ENCODE measurements around the gene LRRC37A3.
"Not testable (repeated sequence)": the region's sequence is repeated elsewhere in the genome, so short reads cannot be mapped to it uniquely, and the experiment has no call there.

LRRC37A3 gene

GRCh38 chr17:64847504-64848466 lies 71.5 kb downstream of the LRRC37A3 start:
- not testable (repeated sequence) for H3K9me3 ChIP-seq (ENCODE audit: insufficient read depth, low read length); H3K4me3 ChIP-seq (ENCODE audit: insufficient read length, low read depth); H3K4me1 ChIP-seq (ENCODE audit: insufficient read depth, insufficient read length); H3K9ac ChIP-seq (ENCODE audit: insufficient read length, low read depth); H3K27me3 ChIP-seq (ENCODE audit: insufficient read depth, insufficient read length); H3K36me3 ChIP-seq (ENCODE audit: insufficient read depth, insufficient read length, low read length)
- DNase-seq (ENCODE audit: low read depth, low spot score): peak; percentile 33

DNA sequence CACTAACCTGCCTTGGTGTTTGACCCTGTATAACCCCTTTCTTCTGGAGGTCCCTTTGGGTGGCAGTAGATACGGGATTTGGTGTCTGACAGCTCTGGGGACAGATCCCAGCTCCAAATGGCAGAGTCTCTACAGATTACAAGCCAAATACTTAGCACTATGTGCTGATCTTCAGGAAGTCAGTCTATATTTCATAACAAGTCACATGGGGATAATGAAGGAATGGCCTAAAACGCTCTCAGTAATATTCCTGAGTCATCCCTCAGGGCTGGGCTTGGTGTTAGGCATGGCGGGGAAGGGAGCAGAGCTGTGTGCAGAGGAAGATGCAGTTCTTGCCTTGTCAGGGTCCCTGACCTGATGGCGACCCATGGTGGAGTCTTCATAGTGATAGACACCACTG lies 72.4 kb downstream of the LRRC37A3 start:
- H3K36me3 ChIP-seq (ENCODE audit: insufficient read depth, insufficient read length, low read length); H3K4me1 ChIP-seq (ENCODE audit: insufficient read depth, insufficient read length); H3K4me3 ChIP-seq (ENCODE audit: insufficient read length, low read depth); H3K9me3 ChIP-seq (ENCODE audit: insufficient read depth, low read length); DNase-seq (ENCODE audit: low read depth, low spot score); H3K9ac ChIP-seq (ENCODE audit: insufficient read length, low read depth); H3K27me3 ChIP-seq (ENCODE audit: insufficient read depth, insufficient read length): not testable (repeated sequence)

DNA sequence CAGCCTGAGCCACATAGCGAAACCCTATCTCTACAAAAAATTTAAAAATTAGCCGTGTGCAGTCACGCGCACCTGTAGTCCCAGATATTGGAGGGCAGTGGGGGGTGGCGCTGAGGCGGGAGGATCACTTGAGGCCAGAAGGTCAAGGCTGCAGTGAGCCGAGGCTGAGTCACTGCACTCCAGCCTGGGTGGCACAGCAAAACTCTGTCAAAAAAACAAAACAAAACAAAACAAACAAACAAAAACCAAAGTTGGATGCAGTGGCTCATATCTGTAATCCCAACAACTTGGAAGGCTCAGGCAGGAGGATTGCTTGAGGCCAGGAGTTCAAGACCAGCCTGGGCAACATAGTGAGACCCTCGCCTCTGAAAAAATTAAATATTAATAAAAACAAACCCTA lies 75.4 kb downstream of the LRRC37A3 start:
- not testable (repeated sequence) for H3K27me3 ChIP-seq (ENCODE audit: insufficient read depth, insufficient read length); H3K36me3 ChIP-seq (ENCODE audit: insufficient read depth, insufficient read length, low read length); H3K4me3 ChIP-seq (ENCODE audit: insufficient read length, low read depth); H3K9me3 ChIP-seq (ENCODE audit: insufficient read depth, low read length); H3K9ac ChIP-seq (ENCODE audit: insufficient read length, low read depth); DNase-seq (ENCODE audit: low read depth, low spot score); H3K4me1 ChIP-seq (ENCODE audit: insufficient read depth, insufficient read length)

DNA sequence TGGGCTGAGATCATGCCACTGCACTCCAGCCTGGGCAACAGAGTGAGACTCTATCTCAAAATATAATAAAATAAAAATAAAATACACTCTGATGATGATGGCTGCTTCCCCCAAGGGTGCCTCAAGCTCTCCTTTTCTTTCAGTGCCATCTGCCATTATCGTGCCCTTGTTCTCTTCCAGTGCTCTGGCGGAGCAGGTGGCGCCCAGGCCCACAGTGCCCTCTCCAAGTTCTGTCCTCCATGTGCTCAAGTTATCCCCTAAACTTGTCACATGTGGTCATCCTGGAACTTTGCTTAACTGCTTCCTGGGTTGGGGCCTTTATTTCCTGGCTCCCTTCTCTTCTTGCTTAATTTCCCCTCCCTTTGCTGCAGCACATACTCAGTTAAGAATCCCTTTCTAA lies 76.4 kb downstream of the LRRC37A3 start:
- not testable (repeated sequence) for H3K27me3 ChIP-seq (ENCODE audit: insufficient read depth, insufficient read length); H3K9me3 ChIP-seq (ENCODE audit: insufficient read depth, low read length); H3K36me3 ChIP-seq (ENCODE audit: insufficient read depth, insufficient read length, low read length); H3K4me3 ChIP-seq (ENCODE audit: insufficient read length, low read depth); H3K9ac ChIP-seq (ENCODE audit: insufficient read length, low read depth); H3K4me1 ChIP-seq (ENCODE audit: insufficient read depth, insufficient read length); DNase-seq (ENCODE audit: low read depth, low spot score)

DNA sequence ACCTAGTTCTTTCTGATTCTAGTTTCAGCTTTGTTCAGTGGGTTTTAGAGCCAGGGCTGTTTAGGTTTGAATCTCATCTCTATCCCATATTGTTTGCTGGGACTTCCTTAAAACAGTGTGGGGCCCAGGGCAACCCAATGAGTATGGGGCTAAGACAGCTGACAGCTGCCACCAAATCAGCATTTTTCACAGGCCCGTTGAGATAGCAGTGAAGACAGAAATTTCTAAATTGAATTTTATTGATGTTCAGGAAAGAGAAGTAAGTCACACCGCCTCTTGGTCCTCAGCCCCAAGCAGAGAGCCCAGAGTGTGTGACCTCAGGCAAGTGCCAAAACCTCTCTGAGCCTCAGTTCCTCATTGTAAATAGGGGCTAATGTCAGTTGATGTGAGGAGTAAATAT lies 78.3 kb downstream of the LRRC37A3 start:
- H3K4me1 ChIP-seq (ENCODE audit: insufficient read depth, insufficient read length); H3K36me3 ChIP-seq (ENCODE audit: insufficient read depth, insufficient read length, low read length); H3K9me3 ChIP-seq (ENCODE audit: insufficient read depth, low read length); DNase-seq (ENCODE audit: low read depth, low spot score); H3K27me3 ChIP-seq (ENCODE audit: insufficient read depth, insufficient read length); H3K9ac ChIP-seq (ENCODE audit: insufficient read length, low read depth); H3K4me3 ChIP-seq (ENCODE audit: insufficient read length, low read depth): not testable (repeated sequence)

GRCh38 chr17:64838513-64838912 lies 80.8 kb downstream of the LRRC37A3 start:
- not testable (repeated sequence) for H3K9me3 ChIP-seq (ENCODE audit: insufficient read depth, low read length); H3K9ac ChIP-seq (ENCODE audit: insufficient read length, low read depth); DNase-seq (ENCODE audit: low read depth, low spot score)

DNA sequence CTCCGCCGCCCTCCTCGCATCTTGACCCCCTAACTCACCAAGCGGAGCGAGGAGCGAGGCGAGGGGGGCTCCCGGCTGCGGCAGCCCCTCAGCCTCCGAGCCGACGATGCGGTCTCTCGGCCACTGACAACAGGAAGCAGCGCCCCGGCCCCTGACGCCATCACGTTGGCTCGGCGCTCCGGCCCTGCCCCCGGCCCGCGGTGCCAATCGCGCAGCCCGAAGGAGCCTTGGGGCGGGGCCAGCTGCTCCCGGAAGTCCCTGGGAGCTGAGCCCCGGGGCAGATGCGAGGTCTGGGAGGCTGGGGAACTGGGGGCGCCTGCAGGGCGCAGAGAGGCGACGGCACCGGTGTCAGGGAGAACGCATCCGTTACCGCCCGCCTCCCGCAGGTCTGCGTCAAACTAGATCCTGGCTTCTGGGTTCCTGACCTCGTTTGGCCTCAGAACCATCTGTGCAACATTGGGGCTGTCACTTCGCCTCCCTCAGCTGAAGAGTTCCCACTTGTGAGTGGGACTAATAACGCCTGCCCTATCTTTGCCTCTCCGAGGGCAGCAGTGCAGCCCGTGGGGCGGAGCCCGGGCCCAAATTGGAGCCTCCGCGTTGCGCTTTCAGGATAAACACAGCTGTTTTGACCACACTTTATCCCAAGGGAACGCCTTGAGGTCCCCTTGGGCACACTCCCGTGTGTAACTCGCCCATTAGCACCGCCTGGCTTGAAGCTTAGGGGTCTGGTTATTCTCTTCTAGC lies 82.1 kb downstream of the LRRC37A3 start:
- not testable (repeated sequence) for H3K9me3 ChIP-seq (ENCODE audit: insufficient read depth, low read length); H3K27me3 ChIP-seq (ENCODE audit: insufficient read depth, insufficient read length); H3K4me1 ChIP-seq (ENCODE audit: insufficient read depth, insufficient read length); H3K36me3 ChIP-seq (ENCODE audit: insufficient read depth, insufficient read length, low read length)
- H3K4me3 ChIP-seq (ENCODE audit: insufficient read length, low read depth): peak overlapping the region; percentile 67
- DNase-seq (ENCODE audit: low read depth, low spot score): peak; percentile 51
- peak overlapping the region; percentile 76 for H3K9ac ChIP-seq (ENCODE audit: insufficient read length, low read depth)

More at GRCh38 chr17:64838513-64838912, 80.8 kb downstream of the LRRC37A3 start:
- H3K4me1 ChIP-seq (ENCODE audit: insufficient read depth, insufficient read length); H3K4me3 ChIP-seq (ENCODE audit: insufficient read length, low read depth); H3K27me3 ChIP-seq (ENCODE audit: insufficient read depth, insufficient read length); H3K36me3 ChIP-seq (ENCODE audit: insufficient read depth, insufficient read length, low read length): not testable (repeated sequence)

- Histone ChIP-seq H3K4me3 (ENCODE audit: insufficient read length, low read depth) (peak overlapping the region; percentile 67), H3K9ac (ENCODE audit: insufficient read length, low read depth) (peak overlapping the region; percentile 70)
- not testable (repeated sequence) for DNase-seq (ENCODE audit: low read depth, low spot score); H3K9me3 ChIP-seq (ENCODE audit: insufficient read depth, low read length); H3K36me3 ChIP-seq (ENCODE audit: insufficient read depth, insufficient read length, low read length); H3K27me3 ChIP-seq (ENCODE audit: insufficient read depth, insufficient read length); H3K4me1 ChIP-seq (ENCODE audit: insufficient read depth, insufficient read length)
Observed at GRCh38 chr17:64836623-64837017, 82.7 kb downstream of the LRRC37A3 start.

DNA sequence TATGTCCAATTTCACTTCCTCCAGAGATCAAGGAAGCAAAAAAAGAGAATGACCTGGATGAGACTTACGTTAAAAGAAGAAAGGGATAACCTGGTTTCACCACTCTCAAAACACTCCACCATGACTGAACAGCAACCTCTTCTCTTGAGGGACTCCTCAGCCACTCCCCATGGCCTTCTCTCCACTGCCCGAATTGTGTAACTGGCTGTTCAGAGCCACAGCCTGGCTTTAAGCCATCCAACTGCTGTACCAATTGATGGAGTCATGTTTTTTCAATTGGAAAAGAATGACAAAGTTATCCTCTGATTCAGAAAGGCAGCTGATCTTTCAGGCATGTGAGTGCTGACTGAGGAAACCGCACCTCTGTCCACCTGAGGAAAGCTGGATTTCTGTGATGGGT lies 85.2 kb downstream of the LRRC37A3 start:
- H3K27me3 ChIP-seq (ENCODE audit: insufficient read depth, insufficient read length); DNase-seq (ENCODE audit: low read depth, low spot score); H3K9ac ChIP-seq (ENCODE audit: insufficient read length, low read depth); H3K36me3 ChIP-seq (ENCODE audit: insufficient read depth, insufficient read length, low read length); H3K4me3 ChIP-seq (ENCODE audit: insufficient read length, low read depth); H3K9me3 ChIP-seq (ENCODE audit: insufficient read depth, low read length); H3K4me1 ChIP-seq (ENCODE audit: insufficient read depth, insufficient read length): not testable (repeated sequence)

GRCh38 chr17:64830631-64831040 lies 88.6 kb downstream of the LRRC37A3 start:
- not testable (repeated sequence) for H3K9me3 ChIP-seq (ENCODE audit: insufficient read depth, low read length)

GRCh38 chr17:64829824-64830630 lies 89.3 kb downstream of the LRRC37A3 start:
- H3K9me3 ChIP-seq (ENCODE audit: insufficient read depth, low read length); H3K9ac ChIP-seq (ENCODE audit: insufficient read length, low read depth); H3K36me3 ChIP-seq (ENCODE audit: insufficient read depth, insufficient read length, low read length); H3K27me3 ChIP-seq (ENCODE audit: insufficient read depth, insufficient read length); H3K4me3 ChIP-seq (ENCODE audit: insufficient read length, low read depth); DNase-seq (ENCODE audit: low read depth, low spot score); H3K4me1 ChIP-seq (ENCODE audit: insufficient read depth, insufficient read length): not testable (repeated sequence)

More at GRCh38 chr17:64830631-64831040, 88.6 kb downstream of the LRRC37A3 start:
- not testable (repeated sequence) for DNase-seq (ENCODE audit: low read depth, low spot score); H3K9ac ChIP-seq (ENCODE audit: insufficient read length, low read depth); H3K4me1 ChIP-seq (ENCODE audit: insufficient read depth, insufficient read length); H3K36me3 ChIP-seq (ENCODE audit: insufficient read depth, insufficient read length, low read length); H3K27me3 ChIP-seq (ENCODE audit: insufficient read depth, insufficient read length); H3K4me3 ChIP-seq (ENCODE audit: insufficient read length, low read depth)
